HCT116 (cell line): ENCODE measurements around the gene ZNF398.

Source experiments
- CTCF ChIP-seq, 3 experiments: fragments of 200-600 bp in 1 of 3; sonication (generic) in 1 of 3; IDR thresholded peaks in 2 of 3; conservative IDR thresholded peaks in 1 of 3; 2 replicates each; pipeline ENCODE4 v1.5.1; 2012 to 2017; ENCODE audit warnings: low read depth in 2 of 3, low read length in 2 of 3, antibody characterized with exemption in 1 of 3, borderline replicate concordance in 1 of 3, control low read depth in 1 of 3, mild to moderate bottlenecking in 1 of 3, mixed read lengths in 1 of 3, mixed run types in 1 of 3, moderate library complexity in 1 of 3; ENCODE audit not compliant: insufficient read depth in 1 of 3
- RAD21 ChIP-seq: IDR thresholded peaks from 2 replicates; pipeline ENCODE4 v1.6.1; 2012; ENCODE audit warnings: low read depth, mild to moderate bottlenecking
- REST ChIP-seq: IDR thresholded peaks from 2 replicates; pipeline ENCODE4 v1.6.1; 2012; ENCODE audit warnings: low read depth

DNA sequence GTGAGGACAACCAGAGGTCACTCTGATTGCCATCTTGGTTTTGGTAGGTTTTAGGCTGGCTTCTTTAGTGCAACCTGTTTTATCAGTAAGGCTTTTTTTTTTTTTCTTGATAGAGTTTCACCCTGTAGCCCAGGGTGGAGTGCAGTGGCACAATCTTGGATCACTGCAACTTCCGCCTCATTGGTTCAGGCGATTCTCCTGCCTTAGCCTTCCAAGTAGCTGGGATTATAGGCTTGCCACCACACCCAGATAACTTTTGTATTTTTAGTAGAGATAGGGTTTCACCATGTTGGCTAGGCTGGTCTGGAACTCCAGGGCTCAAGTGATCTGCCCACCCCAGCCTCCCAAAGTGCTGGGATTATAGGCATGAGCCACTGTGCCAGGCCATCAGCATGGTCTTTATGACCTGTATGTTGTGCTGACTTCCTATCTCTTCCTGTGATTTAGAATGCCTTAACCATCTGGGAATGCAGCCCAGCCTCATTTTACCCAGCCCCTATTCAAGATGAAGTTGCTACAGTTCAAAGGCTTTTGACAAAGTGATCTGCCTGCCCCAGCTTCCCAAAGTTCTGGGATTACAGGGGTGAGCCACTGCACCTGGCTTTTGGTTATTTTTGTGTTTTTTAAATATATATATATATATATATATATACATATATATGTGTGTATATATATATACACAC lies 14.1 kb upstream of the ZNF398 start:
- TF ChIP-seq CTCF (IDR thresholded peaks at IDR 0.05 in 2 of 3, conservative IDR thresholded peaks at IDR 0.05 in 1 of 3; ENCODE audit: borderline replicate concordance in 1 of 3, insufficient read depth in 1 of 3, low read depth in 2 of 3, low read length in 2 of 3) = no peak
- no peak for TF ChIP-seq REST
- no peak for TF ChIP-seq RAD21
